ENCODE data around the gene RNF112. TPM values are rescaled to one million over a fixed set of nuclear protein-coding genes. Genes with fewer than 3 reads are reported as not detected.

The RNF112 gene
- total and polyA plus RNA-seq, 5 donors from 2014 or later, result 0.39 TPM; not detected in 4

DNA sequence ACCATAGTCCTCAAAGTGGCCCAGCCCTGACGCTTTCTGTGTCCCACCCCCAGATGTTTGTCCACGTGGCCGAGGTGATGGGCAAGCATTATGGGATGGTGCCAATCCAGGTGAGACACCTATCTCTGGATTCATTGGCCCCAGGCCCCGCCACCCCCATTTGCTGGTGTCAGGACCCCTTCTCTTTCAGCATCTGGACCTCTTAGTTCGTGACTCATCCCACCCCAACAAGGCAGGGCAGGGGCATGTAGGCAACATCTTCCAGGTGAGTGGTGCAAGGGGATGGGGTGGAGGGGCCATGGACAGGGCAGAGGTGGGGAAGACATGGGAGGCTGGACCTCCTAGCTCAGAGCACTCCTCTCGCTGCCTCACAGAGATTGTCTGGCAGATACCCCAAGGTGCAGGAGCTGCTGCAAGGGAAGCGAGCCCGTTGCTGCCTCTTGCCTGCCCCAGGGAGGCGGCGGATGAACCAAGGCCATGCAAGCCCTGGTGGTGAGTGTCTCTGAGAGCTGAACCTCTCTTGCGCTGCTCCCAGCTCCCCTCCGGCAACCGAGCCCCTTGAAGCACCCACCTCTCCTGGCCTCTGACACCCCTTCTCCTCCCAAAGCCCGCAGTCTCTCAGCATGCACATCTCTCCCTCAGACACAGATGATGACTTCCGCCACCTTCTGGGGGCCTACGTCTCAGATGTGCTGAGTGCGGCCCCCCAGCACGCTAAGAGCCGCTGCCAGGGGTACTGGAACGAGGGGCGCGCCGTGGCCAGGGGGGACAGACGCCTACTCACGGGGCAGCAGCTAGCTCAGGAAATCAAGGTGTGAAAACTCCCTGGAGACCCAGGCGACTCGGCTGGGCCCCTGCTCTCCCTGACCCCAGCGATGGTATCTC is 3.6 kb downstream of the RNF112 start:
- Histone ChIP-seq H3K9me3 (ENCODE audit: control insufficient read depth in 2 of 2, low read length in 2 of 2) (no peaks in the 10 kb centered on the region), H3K4me1 (ENCODE audit: control insufficient read depth, insufficient read depth, low read length, poor library complexity, severe bottlenecking) (no peaks in the 10 kb centered on the region), H3K36me3 (ENCODE audit: control insufficient read depth, insufficient read depth, low read length) (no peaks in the 10 kb centered on the region), H3K4me3 (ENCODE audit: low read depth, low read length) (no peak overlapping the region), H3K27me3 (ENCODE audit: control insufficient read depth, insufficient read depth, low read length) (no peaks in the 10 kb centered on the region), H3K27ac (ENCODE audit: insufficient read depth, low read length, poor library complexity, severe bottlenecking) (no peak overlapping the region)
- Mint-ChIP-seq H3K4me1 (peaks cover 0 to 10% (median 0%) of the 10 kb centered on the region in 4 donors), H3K36me3 (no peaks in the 10 kb centered on the region), H3K27ac (no peak overlapping the region), H3K9me3 (no peaks in the 10 kb centered on the region), H3K27me3 (peaks cover 14% of the 10 kb centered on the region), H3K4me3 (no peak overlapping the region)
- ATAC-seq (ENCODE audit: low read depth in 2 of 2) (no peak), DNase-seq (no peak)

DNA sequence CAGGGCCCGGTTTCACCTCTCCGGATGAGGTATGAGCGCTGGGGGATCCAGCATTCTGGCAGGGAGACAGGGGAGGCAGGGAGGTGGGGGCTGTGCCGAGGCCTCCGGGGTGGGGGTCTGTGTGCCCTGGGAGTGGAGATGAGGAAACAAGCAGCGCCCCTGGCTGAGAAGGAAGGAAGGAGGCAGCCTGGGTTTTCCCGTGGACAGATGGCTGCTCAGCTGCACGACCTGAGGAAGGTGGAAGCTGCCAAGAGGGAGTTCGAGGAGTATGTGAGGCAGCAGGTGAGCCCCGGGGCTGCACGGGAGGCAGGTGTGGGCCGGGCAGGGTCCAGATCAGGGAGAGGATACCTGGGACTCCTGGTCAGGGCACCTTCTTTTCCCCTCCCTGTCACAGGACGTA is 4.3 kb downstream of the RNF112 start:
- no peak for ATAC-seq (ENCODE audit: low read depth in 2 of 2)
- Histone ChIP-seq H3K27me3 (ENCODE audit: control insufficient read depth, insufficient read depth, low read length) (no peaks in the 10 kb centered on the region), H3K4me1 (ENCODE audit: control insufficient read depth, insufficient read depth, low read length, poor library complexity, severe bottlenecking) (no peaks in the 10 kb centered on the region), H3K36me3 (ENCODE audit: control insufficient read depth, insufficient read depth, low read length) (no peaks in the 10 kb centered on the region), H3K9me3 (ENCODE audit: control insufficient read depth in 2 of 2, low read length in 2 of 2) (no peaks in the 10 kb centered on the region), H3K4me3 (ENCODE audit: low read depth, low read length) (no peak overlapping the region), H3K27ac (ENCODE audit: insufficient read depth, low read length, poor library complexity, severe bottlenecking) (no peak overlapping the region)
- Mint-ChIP-seq H3K9me3 (no peaks in the 10 kb centered on the region), H3K27me3 (peaks cover 9% of the 10 kb centered on the region), H3K4me3 (no peak overlapping the region), H3K27ac (no peak overlapping the region), H3K4me1 (peaks cover 0 to 10% (median 0%) of the 10 kb centered on the region in 4 donors), H3K36me3 (no peaks in the 10 kb centered on the region)
- no peak for DNase-seq

DNA sequence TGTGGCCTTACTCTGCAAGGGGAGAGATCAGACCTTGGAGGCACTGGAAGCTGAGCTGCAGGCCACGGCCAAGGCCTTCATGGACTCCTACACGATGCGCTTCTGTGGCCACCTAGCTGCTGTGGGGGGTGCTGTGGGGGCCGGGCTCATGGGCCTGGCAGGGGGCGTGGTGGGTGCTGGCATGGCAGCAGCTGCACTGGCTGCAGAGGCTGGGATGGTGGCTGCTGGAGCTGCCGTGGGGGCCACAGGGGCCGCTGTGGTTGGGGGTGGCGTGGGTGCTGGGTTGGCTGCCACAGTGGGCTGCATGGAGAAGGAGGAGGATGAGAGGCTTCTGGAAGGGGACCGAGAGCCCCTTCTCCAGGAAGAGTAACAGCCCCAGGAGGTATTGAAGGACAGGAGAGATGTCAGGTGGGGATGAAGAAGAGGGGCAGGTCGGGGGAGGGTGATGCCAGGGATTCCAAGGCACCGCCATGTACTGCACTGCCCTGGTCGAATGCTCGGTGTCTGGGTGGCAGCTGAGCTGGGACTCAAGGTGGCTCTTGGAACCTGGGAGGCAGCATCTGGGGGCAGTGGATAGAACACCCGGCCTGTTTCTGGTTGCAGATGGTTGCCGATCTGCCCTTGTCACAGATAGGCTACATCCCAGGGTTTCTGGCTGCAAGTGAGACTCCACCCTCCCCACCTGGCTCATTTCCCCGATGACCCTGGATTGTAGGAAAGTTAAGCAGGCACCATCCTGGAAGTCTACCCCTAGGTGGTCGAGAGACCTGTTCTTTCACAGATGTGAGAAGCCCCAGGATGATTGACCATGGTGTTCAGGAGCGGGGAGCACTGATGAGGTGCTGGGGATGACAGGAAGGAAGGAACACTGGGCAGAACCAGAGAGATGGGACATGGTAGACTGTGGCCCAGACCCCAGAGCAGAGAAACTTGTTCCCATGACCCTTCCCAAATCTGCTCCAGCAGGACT is 5.1 kb downstream of the RNF112 start:
- Mint-ChIP-seq H3K9me3 (no peaks in the 10 kb centered on the region), H3K27ac (no peak overlapping the region)
- no peak for ATAC-seq (ENCODE audit: low read depth in 2 of 2)

DNA sequence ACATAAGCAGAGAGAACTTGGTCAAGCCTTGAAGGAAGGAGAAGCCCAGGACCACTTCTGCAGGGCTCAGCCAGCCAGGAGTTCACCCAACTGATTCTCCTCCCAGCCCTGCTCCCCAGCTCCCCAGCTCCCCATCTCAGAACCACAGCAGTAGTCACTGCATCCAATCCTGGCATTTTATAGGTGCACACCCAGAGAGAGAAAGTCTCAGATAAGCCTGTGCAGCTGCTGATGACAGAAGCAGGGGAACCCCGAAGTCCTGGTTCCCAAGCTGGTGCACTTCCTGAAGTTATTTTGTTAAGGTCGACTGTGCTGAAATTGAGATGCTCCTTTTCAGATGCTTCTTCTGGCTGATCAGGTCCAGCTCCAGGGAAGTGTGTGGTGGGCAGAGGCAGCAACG is 6.6 kb downstream of the RNF112 start:
- Histone ChIP-seq H3K27me3 (ENCODE audit: control insufficient read depth, insufficient read depth, low read length) (no peaks in the 10 kb centered on the region), H3K4me1 (ENCODE audit: control insufficient read depth, insufficient read depth, low read length, poor library complexity, severe bottlenecking) (no peaks in the 10 kb centered on the region), H3K4me3 (ENCODE audit: low read depth, low read length) (no peak overlapping the region), H3K27ac (ENCODE audit: insufficient read depth, low read length, poor library complexity, severe bottlenecking) (no peak overlapping the region), H3K9me3 (ENCODE audit: control insufficient read depth in 2 of 2, low read length in 2 of 2) (no peaks in the 10 kb centered on the region), H3K36me3 (ENCODE audit: control insufficient read depth, insufficient read depth, low read length) (no peaks in the 10 kb centered on the region)
- Mint-ChIP-seq H3K9me3 (no peaks in the 10 kb centered on the region), H3K27ac (peak overlapping the region in 1 of 3 donors; percentile 85), H3K36me3 (no peaks in the 10 kb centered on the region), H3K4me1 (peaks cover 0 to 10% (median 0%) of the 10 kb centered on the region in 4 donors), H3K27me3 (peaks cover 9% of the 10 kb centered on the region), H3K4me3 (no peak overlapping the region)
- DNase-seq (no peak), ATAC-seq (ENCODE audit: low read depth in 2 of 2) (no peak)

More for the DNA sequence above, 5.1 kb downstream of the RNF112 start:
- H3K36me3 Mint-ChIP-seq, result no peaks in the 10 kb centered on the region
- Histone ChIP-seq H3K9me3 (ENCODE audit: control insufficient read depth in 2 of 2, low read length in 2 of 2) (no peaks in the 10 kb centered on the region), H3K27ac (ENCODE audit: insufficient read depth, low read length, poor library complexity, severe bottlenecking) (no peak overlapping the region), H3K4me3 (ENCODE audit: low read depth, low read length) (no peak overlapping the region), H3K4me1 (ENCODE audit: control insufficient read depth, insufficient read depth, low read length, poor library complexity, severe bottlenecking) (no peaks in the 10 kb centered on the region), H3K27me3 (ENCODE audit: control insufficient read depth, insufficient read depth, low read length) (no peaks in the 10 kb centered on the region), H3K36me3 (ENCODE audit: control insufficient read depth, insufficient read depth, low read length) (no peaks in the 10 kb centered on the region)
- no peak overlapping the region for H3K4me3 Mint-ChIP-seq
- H3K27me3 Mint-ChIP-seq, result peaks cover 9% of the 10 kb centered on the region
- no peak for DNase-seq
- peaks cover 0 to 10% (median 0%) of the 10 kb centered on the region in 4 donors for H3K4me1 Mint-ChIP-seq

DNA sequence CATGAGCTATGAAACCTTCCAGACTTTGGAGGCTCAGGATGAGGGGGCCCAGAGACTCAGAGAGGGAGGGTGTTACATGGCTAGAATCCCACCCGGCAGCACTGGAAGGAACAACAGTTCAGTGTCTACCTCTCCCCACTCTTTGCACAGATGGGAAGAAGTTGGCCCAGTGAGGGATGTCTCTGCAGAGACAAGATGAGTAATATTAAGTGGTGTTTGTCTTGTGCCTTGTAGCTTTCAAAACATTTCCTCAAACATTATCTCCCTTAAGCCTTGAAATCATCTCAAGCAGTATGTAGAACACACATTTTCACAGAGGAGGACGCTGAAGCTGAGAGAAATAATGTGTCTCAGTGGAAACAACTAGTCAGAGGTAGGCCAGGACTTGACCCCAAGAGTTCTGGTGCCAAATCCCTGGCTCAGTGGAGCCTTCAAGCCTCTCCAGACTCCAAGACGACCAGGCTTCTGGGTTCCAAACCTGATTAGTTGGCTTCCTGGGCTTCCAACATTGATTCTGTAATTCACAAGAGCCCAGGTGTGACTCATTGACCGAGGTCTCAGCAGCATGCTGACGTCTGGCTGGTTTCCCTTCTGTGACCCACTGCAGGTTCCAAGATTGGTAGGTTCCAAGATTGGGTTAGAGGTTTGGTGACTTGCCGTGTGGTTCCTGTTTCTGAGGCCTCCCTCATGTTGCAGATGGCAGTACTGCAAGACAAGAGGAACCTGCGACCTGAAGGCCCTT is 7.4 kb downstream of the RNF112 start:
- ATAC-seq (ENCODE audit: low read depth in 2 of 2), result peak in 1 of 2 donors; percentile 31
- Histone ChIP-seq H3K9me3 (ENCODE audit: control insufficient read depth in 2 of 2, low read length in 2 of 2) (no peaks in the 10 kb centered on the region), H3K4me1 (ENCODE audit: control insufficient read depth, insufficient read depth, low read length, poor library complexity, severe bottlenecking) (no peaks in the 10 kb centered on the region), H3K4me3 (ENCODE audit: low read depth, low read length) (no peak overlapping the region), H3K27ac (ENCODE audit: insufficient read depth, low read length, poor library complexity, severe bottlenecking) (no peak overlapping the region), H3K36me3 (ENCODE audit: control insufficient read depth, insufficient read depth, low read length) (no peaks in the 10 kb centered on the region), H3K27me3 (ENCODE audit: control insufficient read depth, insufficient read depth, low read length) (no peaks in the 10 kb centered on the region)
- Mint-ChIP-seq H3K27me3 (peaks cover 9% of the 10 kb centered on the region), H3K27ac (peak overlapping the region in 1 of 3 donors; percentile 13), H3K4me1 (peaks cover 0 to 10% (median 0%) of the 10 kb centered on the region in 4 donors), H3K36me3 (no peaks in the 10 kb centered on the region), H3K4me3 (no peak overlapping the region), H3K9me3 (no peaks in the 10 kb centered on the region)
- no peak for DNase-seq

DNA sequence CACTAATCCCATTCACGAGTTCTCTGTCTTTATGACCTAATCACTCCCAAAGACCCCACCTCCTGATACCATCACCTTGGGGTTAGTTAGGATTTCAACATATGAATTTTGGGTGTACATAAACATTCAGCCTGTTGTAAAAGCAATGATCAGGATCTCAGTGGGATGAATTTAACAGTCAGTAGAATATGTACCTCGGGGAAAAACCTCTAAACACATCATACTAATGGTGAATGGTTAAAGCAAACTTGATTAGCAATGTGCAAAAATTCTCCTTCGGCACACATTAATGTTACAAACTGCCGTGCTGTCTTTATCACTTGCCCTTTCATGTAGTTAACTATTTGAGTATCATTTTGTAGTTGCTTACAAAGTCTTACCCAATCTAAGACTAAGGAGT is 10.2 kb downstream of the RNF112 start:
- Histone ChIP-seq H3K4me3 (ENCODE audit: low read depth, low read length) (no peak overlapping the region), H3K4me1 (ENCODE audit: control insufficient read depth, insufficient read depth, low read length, poor library complexity, severe bottlenecking) (no peaks in the 10 kb centered on the region), H3K27me3 (ENCODE audit: control insufficient read depth, insufficient read depth, low read length) (no peaks in the 10 kb centered on the region), H3K9me3 (ENCODE audit: control insufficient read depth in 2 of 2, low read length in 2 of 2) (no peaks in the 10 kb centered on the region), H3K27ac (ENCODE audit: insufficient read depth, low read length, poor library complexity, severe bottlenecking) (no peak overlapping the region), H3K36me3 (ENCODE audit: control insufficient read depth, insufficient read depth, low read length) (no peaks in the 10 kb centered on the region)
- H3K27me3 Mint-ChIP-seq, result peaks cover 9% of the 10 kb centered on the region
- peaks cover 0 to 10% (median 0%) of the 10 kb centered on the region in 4 donors for H3K4me1 Mint-ChIP-seq
- no peak for ATAC-seq (ENCODE audit: low read depth in 2 of 2)
- no peaks in the 10 kb centered on the region for H3K36me3 Mint-ChIP-seq
- no peak overlapping the region for H3K27ac Mint-ChIP-seq
- no peak for DNase-seq
- no peaks in the 10 kb centered on the region for H3K9me3 Mint-ChIP-seq
- no peak overlapping the region for H3K4me3 Mint-ChIP-seq

DNA sequence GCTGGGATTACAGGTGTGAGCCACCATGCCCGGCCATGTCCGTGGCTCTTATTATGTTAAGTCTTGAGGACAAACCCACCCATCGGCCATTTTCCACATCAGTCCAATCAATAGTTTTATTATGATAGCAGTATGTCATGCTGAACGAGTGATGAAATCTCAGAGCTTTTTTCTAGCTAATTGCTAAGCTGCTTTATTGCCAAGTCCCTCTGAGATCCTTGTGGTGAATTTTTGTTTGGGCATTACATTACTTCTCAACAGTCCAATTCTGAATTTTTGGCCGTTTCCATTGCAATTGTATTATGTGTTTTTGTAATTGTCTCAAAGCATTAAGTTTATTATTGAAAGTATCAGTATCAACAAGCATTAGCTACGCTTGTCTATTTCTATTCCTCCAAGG is 10.9 kb downstream of the RNF112 start:
- Mint-ChIP-seq H3K9me3 (no peaks in the 10 kb centered on the region), H3K27ac (no peak overlapping the region), H3K36me3 (no peaks in the 10 kb centered on the region), H3K4me1 (peaks cover 0 to 10% (median 0%) of the 10 kb centered on the region in 4 donors), H3K27me3 (peaks cover 7% of the 10 kb centered on the region), H3K4me3 (no peak overlapping the region)
- H3K36me3 ChIP-seq (ENCODE audit: control insufficient read depth, insufficient read depth, low read length), result no peaks in the 10 kb centered on the region
- H3K9me3 ChIP-seq (ENCODE audit: control insufficient read depth in 2 of 2, low read length in 2 of 2), result no peaks in the 10 kb centered on the region
- H3K27ac ChIP-seq (ENCODE audit: insufficient read depth, low read length, poor library complexity, severe bottlenecking), result no peak overlapping the region
- DNase-seq, result no peak
- H3K4me1 ChIP-seq (ENCODE audit: control insufficient read depth, insufficient read depth, low read length, poor library complexity, severe bottlenecking), result no peaks in the 10 kb centered on the region
- no peak overlapping the region for H3K4me3 ChIP-seq (ENCODE audit: low read depth, low read length)
- no peaks in the 10 kb centered on the region for H3K27me3 ChIP-seq (ENCODE audit: control insufficient read depth, insufficient read depth, low read length)
- no peak for ATAC-seq (ENCODE audit: low read depth in 2 of 2)
